ENCODE measurements around the gene PHRF1. TPM values are rescaled to one million over a fixed set of nuclear protein-coding genes. Genes with fewer than 3 reads are reported as not detected.

The PHRF1 gene
- total and polyA plus RNA-seq, 2 of the 4 experiments (the other 2 are of a cell fraction), result 10.9 to 17.5 TPM

DNA sequence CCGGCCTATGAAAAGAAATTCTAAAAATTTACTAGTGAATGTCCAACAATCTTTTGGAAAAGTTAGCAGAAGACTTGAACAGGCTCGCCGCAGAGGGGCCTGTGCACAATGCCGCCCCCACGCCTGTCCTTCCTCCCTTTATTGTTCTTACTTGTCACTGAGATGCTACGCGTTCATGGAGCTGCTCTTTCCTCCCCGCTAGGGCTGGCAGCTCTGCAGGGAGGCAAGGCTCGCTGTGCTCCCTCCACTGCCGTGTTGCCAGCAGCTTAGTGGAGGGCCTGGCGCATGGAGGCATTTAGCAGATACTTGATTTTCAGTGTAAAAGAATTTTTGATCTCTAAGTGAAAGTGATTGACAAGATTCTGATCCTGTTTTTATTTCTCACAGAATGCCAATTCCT is 14.7 kb downstream of the PHRF1 start:
- no TSS peak for BruUV-seq (replicated peaks)
- Histone ChIP-seq H3K4me3 (ENCODE audit: insufficient read depth, low read depth, low read length) (no peak overlapping the region), H3K27me3 (ENCODE audit: control insufficient read depth, insufficient read depth, low read length) (no peaks in the 10 kb centered on the region), H3K9me3 (ENCODE audit: control insufficient read depth, insufficient read depth, low read length) (no peaks in the 10 kb centered on the region), H3K36me3 (ENCODE audit: control insufficient read depth, insufficient read depth, low read length) (peaks cover 66% of the 10 kb centered on the region), H2AK9ac (replicated peaks; ENCODE audit: low read depth, low read length, poor library complexity) (no peak overlapping the region), H3K23ac (ENCODE audit: low read depth, low read length) (no peak overlapping the region), H3K9ac (ENCODE audit: low read depth, low read length) (no peak overlapping the region), H4K5ac (ENCODE audit: low read depth, low read length) (no peak overlapping the region), H2AFZ (replicated peaks; ENCODE audit: low read length, poor library complexity) (no peak overlapping the region), H3K79me1 (ENCODE audit: low read depth in 1 of 2, low read length in 2 of 2) (peaks cover 32 to 72% of the 10 kb centered on the region in 2 experiments), H3K56ac (ENCODE audit: extremely low read depth, insufficient read depth, low read length) (no peak overlapping the region), H3K27ac (ENCODE audit: insufficient read depth, low read length) (no peak overlapping the region), H2BK5ac (ENCODE audit: low read depth, low read length, poor library complexity, severe bottlenecking) (no peak overlapping the region), H3K14ac (replicated peaks; ENCODE audit: low read depth, low read length) (no peak overlapping the region), H3K4me1 (ENCODE audit: control insufficient read depth, insufficient read depth, low read length) (peaks cover 7% of the 10 kb centered on the region; the same call in 1 of the 2 replicates), H2BK15ac (ENCODE audit: low read depth, low read length) (no peak overlapping the region), H4K20me1 (ENCODE audit: insufficient read depth, low read length) (peaks cover 69% of the 10 kb centered on the region), H2BK120ac (ENCODE audit: low read depth, low read length) (no peak overlapping the region), H2AK5ac (ENCODE audit: low read depth, low read length) (no peak overlapping the region), H3K4me2 (ENCODE audit: low read depth, low read length) (no peak overlapping the region), H3K18ac (ENCODE audit: low read depth, low read length) (no peak overlapping the region), H3K9me1 (ENCODE audit: insufficient read depth, low read length) (peaks cover 4% of the 10 kb centered on the region; the same call in 1 of the 2 replicates), H4K91ac (ENCODE audit: insufficient read depth, low read depth, low read length) (no peak overlapping the region), H2BK20ac (ENCODE audit: low read depth, low read length) (no peak overlapping the region), H4K8ac (ENCODE audit: low read depth in 2 of 2, low read length in 2 of 2) (no peak overlapping the region), H3K4ac (ENCODE audit: low read depth, low read length) (no peak overlapping the region)
- DNase-seq, result no peak
- dilution Hi-C loops (cut with HindIII; ENCODE audit: low sequenced_read_pairs, unreplicated experiment), result no loop called here
- ATAC-seq (ENCODE audit: low read depth), result no peak
- 100% methylated on average over 1 of the region's 11 CpGs; no CpG with 5 or more reads in 1 of the 2 experiments for WGBS, 2 experiments (ENCODE audit: extremely low coverage in 2 of 2, insufficient read length in 1 of 2)
- TF ChIP-seq BHLHE40 (IDR thresholded peaks at IDR 0.05; ENCODE audit: low read depth, low read length), result no peak
- TF ChIP-seq NFE2L2 (IDR thresholded peaks at IDR 0.05; ENCODE audit: low read depth, low read length), result no peak
- no peak for TF ChIP-seq CEBPB (IDR thresholded peaks at IDR 0.05; ENCODE audit: low read depth, low read length)
- TF ChIP-seq CHD1 (IDR thresholded peaks at IDR 0.05; ENCODE audit: low read depth, low read length), result no peak
- TF ChIP-seq, protein P1, sequence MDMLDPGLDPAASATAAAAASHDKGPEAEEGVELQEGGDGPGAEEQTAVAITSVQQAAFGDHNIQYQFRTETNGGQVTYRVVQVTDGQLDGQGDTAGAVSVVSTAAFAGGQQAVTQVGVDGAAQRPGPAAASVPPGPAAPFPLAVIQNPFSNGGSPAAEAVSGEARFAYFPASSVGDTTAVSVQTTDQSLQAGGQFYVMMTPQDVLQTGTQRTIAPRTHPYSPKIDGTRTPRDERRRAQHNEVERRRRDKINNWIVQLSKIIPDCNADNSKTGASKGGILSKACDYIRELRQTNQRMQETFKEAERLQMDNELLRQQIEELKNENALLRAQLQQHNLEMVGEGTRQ (IDR thresholded peaks at IDR 0.05; ENCODE audit: low read depth, low read length), result no peak
- no peak for TF ChIP-seq RCOR1 (IDR thresholded peaks at IDR 0.05; ENCODE audit: insufficient replicate concordance, low read length)
- no peak for TF ChIP-seq MAFK (IDR thresholded peaks at IDR 0.05; ENCODE audit: low read depth, low read length)
- no peak for TF ChIP-seq FOS (IDR thresholded peaks at IDR 0.05; ENCODE audit: low read depth, low read length)
- TF ChIP-seq RAD21 (IDR thresholded peaks at IDR 0.05; ENCODE audit: low read length), result no peak
- no peak for TF ChIP-seq MAZ (IDR thresholded peaks at IDR 0.05; ENCODE audit: borderline replicate concordance, low read depth, low read length)
- TF ChIP-seq MXI1 (IDR thresholded peaks at IDR 0.05; ENCODE audit: borderline replicate concordance, low read depth, low read length), result no peak
- intact Hi-C loops (cut with micrococcal nuclease), result no loop called here
- in situ Hi-C loops (cut with MboI; ENCODE audit: low sequenced_read_pairs), result no loop called here
- POLR2A ChIA-PET (ENCODE audit: unreplicated experiment), result no interaction called here
- CTCF ChIA-PET, result no interaction called here

All from IMR-90 (cell line).